Suppressor macrophage (primary cell): ENCODE results near the gene LRWD1.

Experiments used
- DNase-seq, 4 experiments: peaks; one replicate each; pipeline ENCODE4 v3.0.0-alpha.2; 2020 to 2022
- total RNA-seq, 17 experiments: gene quantifications; one replicate each; lab custom pipeline; 2026; ENCODE audit warnings: mixed read lengths in 6 of 17, inconsistent platforms in 3 of 17; lab: John Stamatoyannopoulos, UW

The LRWD1 gene
- total RNA-seq, result 6.2 to 35.2 (median 10.7) reads per million in 17 experiments

GRCh38 chr7:102464577-102465280, at the start of gene LRWD1, which contains the start of gene ALKBH4:
Gene LRWD1, plus strand, starts transcription at chr7:102464984. Its CDS starts 97 bp downstream, at chr7:102465081.
Gene ALKBH4, minus strand, starts transcription at chr7:102464863. Its CDS starts 27 bp downstream, at chr7:102464836.
- DNase-seq, result peak; percentile 99 to 100 (median 100)

DNA sequence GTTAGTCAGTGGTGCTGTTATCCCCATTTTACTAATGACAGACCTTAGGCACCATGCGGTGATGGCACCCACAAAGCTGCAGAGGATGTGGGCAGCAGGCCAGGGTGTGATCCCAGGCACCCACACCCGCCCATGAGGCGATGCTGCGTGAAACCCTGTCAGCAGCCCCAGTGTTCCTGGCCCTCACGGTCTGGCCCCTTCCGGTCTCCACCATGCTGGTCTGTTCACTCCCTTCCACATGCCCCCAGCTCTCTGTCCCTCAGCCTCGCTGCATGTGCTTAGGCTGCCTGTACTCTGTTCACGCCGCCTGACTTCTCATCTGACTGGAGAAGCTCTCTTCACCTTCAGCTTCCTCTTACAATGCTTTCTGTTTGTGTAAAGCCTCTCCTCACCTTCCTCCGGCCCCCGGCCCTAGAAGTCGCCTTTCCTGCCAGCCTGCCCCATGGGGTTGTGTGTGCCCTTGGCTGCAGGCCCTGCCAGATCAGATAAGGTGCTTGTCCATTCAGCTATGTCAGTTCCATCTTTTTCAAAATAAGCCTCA, 49.0 kb upstream of the LRWD1 start:
- DNase-seq, result peak in 1 of 4 experiments; percentile 7

- no peak for DNase-seq
Measured at GRCh38 chr7:102416406-102416805, 48.4 kb upstream of the LRWD1 start.

DNA sequence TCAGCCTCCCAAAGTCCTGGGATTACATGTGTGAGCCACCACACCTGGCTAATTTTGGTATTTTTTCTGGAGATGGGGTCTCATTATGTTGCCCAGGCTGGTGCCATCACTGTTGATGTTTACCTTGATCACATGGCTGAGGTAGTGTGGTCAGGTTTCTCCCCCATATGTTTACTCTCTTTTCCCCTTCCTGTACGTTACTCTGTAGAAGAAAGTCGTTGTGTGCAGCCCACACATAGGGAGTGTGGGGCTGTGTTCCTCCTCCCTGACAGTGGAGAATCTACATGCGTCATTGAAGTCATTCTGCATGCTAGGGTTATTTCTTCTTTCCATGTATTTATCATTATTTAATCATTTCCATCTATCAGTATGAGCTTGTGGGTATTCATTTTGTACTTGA, 47.7 kb upstream of the LRWD1 start:
- no peak for DNase-seq

DNA sequence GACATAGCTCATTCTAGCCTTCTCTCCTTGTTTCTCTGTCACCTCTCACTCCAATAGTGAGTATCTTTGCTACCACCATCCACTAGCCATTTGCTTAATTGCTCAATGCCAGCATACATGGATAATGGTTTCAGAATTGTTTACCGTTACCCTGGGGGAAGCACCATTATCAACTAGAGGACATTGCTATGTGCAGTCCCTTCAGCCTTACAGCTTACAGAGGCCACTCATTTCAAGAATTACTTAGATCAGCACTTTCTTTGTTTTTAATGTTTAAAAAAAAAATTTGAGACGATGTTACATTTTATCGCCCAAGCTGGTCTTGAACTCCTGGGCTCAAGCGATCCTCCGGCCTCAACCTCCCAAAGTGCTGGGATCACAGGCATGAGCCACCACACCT, 46.2 kb upstream of the LRWD1 start:
- DNase-seq, result no peak

GRCh38 chr7:102421706-102422240, 43.0 kb upstream of the LRWD1 start:
- DNase-seq, result no peak

- DNase-seq, result peak in 1 of 4 experiments; percentile 20
Measured at GRCh38 chr7:102424129-102424551, 40.6 kb upstream of the LRWD1 start.

DNA sequence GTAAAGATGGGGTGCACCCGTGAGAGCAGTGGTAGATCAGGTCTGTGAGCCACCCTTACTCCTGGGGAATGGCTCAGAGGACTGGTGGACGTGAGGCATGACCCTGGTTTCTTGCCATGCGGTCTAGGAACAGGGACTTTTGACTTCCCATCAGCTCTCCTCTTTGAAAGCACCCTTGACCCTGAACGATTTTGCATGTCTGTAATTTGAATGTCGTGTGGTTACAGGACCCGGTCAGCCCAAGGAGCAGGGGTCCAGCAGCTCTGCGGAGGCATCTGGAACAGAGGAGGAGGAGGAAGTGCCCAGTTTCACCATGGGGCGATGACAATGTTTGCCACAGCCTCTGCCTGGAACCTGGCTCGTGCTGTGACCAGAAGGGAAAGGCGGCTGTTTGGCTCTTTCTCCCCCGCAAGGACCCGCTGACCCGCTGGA, 40.0 kb upstream of the LRWD1 start:
- peak; percentile 68 to 86 (median 79) for DNase-seq

DNA sequence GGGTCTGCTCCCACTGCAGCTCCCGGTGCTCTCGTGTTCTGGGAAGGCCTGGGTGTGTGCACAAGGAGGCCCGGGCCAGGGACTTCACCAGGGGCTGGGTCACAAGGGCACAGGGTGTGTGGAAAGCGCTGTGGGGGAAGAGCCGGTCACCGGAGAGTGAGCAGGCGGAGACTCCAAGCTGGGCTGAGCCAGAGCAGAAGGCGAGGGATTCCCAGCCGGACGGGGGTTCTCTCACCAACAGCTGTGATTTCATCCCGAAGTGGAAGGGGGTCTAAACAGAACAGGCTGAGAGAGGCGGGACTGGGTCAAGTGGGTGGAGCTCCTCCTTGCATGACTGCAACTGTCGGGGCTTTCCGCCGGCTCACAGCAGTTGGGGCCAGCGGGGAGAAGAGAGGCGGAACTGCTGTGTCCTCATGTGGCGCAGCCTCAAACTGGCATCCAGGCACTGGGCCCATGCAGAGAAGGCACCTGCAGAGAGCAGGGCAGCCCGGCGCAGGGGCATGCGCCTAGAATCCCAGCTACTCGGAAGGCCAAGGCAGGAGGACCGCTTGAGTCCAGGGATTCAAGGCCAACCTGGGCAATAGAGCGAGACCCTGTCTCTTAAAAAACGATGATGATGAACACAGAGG, 39.0 kb upstream of the LRWD1 start:
- DNase-seq, result peak; percentile 90 to 96 (median 96)

GRCh38 chr7:102426268-102427018, 38.3 kb upstream of the LRWD1 start:
- peak; percentile 77 to 87 (median 84) for DNase-seq

DNA sequence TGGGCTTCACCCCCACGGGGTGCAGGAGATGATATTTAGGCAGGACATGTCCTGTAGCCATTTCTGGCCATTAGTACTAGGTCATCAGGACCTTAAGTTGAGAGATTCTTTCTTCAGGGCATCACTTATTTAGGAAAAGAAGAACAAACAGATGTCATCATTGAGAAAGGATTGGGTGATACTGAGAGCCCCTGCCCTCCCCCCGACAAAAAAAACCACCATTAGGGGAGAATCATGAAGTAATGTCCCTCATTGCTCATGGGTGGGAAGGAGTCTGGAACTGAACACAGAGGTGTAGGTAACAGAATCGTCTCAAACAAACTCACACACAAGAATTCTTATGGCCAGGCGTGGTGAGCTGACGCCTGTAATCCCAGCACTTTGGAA, 37.8 kb upstream of the LRWD1 start:
- DNase-seq, result peak in 2 of 4 experiments; percentile 34 to 41

DNA sequence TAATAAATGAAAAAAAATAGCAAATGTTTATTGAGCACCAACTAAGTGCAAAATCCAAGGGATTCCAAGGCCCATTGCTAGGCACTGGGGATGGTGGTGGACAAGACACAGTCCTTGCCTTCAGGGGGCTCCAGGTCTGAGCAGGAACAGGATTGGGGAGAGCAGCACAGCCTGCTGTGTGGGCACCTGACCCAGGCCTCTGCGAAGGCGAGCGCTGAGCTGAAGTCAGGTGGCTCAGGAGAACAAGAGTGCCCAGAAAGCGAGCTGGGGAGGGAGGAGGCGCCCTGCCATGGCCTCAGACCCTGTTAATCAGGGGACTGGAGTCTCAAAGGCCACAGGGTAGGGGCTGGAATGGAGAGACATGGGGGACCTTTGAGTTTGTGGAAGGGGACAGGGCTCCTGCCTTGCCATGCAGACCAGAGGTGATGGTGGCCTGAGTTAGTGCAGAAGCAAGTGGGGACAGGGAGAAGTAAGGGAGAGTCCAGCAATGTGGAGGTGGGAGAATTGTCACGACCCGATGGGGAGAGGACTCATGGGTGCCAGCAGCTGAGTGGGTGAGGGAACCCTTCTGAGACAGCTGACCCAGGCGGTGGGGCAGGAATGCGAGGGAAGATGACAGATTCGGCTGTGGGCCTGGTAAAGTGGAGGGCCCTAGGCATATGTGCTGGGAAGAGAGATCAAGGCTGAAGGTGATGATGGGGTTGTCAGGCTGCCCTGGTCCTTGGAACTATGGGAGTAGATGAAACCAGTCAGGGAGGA, 35.5 kb upstream of the LRWD1 start:
- DNase-seq, result no peak

- DNase-seq, result peak; percentile 24 to 61 (median 52)
Measured at GRCh38 chr7:102431617-102432298, 33.0 kb upstream of the LRWD1 start.

DNA sequence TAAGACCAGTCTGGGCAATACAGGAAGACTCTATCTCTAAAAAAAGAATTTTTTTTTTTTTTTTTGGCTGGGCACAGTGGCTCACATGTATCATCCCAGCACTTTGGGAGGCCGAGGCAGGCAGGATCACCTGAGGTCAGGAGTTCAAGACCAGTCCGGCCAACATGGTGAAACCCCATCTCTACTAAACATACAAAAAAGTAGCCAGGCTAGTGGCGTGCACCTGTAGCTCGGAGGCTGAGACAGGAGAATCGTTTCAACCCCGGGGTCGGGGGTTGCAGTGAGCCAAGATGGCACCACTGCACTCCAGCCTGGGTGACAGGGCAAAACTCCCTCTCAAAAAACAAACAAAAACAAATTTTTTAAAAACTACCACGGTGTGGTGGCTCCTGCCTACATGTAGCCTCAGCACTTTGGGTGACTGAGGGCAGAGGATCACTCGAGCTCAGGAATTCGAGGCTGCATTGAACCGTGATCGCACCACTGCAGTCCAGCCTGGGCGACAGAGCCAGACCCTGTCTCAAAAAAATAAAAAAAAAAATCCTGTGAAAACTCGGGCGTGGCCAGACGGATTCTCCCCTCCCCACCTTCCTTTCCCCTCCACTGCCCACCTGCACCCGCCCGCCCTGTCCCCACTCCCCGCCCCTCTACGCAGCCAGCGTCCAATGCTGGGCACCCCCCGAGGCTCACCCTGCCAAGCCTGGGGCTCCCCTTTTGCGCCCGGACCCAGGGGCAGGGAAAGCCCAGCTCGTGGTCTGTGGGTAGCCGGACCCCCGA, 32.2 kb upstream of the LRWD1 start:
- DNase-seq, result no peak

DNA sequence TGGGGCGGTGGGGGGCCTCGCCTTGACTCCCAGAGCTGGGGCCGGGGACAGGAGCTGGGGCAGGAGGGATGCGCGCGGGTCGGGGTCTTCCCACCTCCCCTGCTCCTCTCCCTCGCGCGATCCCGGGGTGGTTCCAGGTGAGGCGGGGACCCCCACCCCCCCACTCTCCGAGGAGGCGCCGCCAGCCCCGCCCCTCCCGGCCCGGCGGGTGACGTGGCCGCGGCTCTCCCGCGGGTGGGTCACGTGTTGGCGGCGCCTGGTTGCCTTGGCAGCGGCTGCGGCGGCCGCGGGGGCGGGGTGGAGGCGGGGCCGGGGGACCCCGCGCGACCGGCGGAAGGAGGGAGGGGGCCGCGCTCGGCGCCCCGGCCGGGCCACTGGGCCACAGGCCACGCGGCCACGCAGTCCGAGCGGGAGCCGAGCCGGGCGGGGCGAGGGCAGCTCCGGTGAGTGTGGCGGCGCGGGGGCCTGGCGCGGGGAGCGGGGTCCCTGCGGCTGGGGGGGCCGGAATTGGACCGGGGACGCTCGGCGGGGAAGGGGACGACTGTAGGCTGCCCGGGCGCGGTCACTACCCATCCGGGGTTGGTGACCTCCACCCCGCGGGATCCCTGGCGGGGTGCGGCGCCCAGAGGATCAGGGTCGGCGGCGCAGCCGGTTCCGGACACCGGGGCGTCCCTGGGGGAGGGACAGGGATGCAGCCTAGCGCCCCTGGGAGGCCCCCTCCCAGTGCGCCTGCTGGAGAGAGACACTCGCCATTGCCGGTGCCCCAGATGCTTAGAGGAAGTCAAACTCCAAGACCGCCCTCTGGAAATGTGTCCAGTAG, 31.4 kb upstream of the LRWD1 start, which contains the start of gene ORAI2:
TSS of gene ORAI2 (plus strand) at position 357 of the 820 bp plus-strand sequence. CDS start 5,382 bp downstream, outside the sequence.
- peak; percentile 69 to 91 (median 79) for DNase-seq

GRCh38 chr7:102434039-102434486, 30.7 kb upstream of the LRWD1 start:
- no peak for DNase-seq

DNA sequence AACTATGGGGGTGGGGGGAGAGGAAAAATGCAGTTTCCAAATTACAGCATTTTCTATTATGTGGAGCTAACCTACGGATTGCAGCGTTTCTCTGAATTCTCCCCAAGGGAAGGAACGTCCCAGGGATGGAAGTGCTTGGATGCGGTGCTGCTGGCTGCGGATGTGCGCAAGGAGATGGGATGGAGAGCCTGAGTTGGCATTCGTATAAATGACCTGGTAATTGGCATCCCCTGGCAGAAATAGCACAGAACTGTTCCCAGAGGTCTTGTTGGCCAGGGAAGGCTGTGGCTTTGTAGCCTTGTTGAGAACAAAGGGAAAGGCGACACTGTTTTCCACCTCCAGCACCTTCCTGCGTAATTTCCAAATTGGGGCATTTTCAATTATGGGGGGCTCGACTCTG, 28.7 kb upstream of the LRWD1 start:
- no peak for DNase-seq

GRCh38 chr7:102439963-102440795, 24.6 kb upstream of the LRWD1 start:
- DNase-seq, result no peak
